ENCODE results near the gene USP2.

Gene USP2

DNA sequence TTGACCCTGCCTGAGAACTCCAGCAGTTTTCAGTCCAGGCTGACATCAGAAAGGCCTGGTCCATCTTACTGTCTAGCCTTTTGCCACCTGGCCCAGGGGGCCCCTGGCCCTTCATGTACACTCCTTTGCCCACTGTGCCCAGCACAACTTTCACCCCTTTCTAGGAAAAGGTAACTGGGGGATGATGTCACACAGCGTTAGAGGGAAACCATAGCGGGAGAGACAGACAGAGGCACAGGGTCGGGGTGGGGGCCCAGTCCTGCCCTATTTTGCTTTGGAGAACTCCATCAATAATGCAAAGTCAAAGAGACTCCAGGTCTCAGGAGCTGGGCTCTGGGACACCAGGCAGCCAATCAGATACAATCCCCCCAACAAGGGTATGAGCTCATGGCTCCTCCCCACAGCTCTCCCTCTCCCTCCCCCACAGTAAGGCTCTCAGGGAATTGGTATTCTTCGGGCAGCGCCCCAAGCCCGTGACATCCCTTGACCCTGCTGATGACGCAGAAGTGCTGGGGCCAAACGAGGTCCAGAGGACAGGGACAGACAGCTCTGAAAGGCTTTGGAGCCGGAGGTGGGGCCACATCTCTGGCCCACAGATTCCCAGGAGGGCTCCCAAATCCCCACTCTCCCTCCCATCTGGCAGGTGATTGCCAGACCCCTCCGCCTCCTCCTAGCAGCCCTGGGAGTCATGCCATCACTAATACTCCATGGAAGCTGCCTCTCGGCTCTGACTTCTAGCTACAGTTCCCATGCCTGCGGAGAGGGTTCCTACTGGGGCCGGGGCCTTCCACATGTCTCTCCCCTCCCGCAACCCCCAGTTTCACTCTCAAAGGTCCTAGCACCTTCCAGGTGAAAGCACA, 5.9 kb downstream of the USP2 start:
- peak; percentile 74 for DNase-seq

DNA sequence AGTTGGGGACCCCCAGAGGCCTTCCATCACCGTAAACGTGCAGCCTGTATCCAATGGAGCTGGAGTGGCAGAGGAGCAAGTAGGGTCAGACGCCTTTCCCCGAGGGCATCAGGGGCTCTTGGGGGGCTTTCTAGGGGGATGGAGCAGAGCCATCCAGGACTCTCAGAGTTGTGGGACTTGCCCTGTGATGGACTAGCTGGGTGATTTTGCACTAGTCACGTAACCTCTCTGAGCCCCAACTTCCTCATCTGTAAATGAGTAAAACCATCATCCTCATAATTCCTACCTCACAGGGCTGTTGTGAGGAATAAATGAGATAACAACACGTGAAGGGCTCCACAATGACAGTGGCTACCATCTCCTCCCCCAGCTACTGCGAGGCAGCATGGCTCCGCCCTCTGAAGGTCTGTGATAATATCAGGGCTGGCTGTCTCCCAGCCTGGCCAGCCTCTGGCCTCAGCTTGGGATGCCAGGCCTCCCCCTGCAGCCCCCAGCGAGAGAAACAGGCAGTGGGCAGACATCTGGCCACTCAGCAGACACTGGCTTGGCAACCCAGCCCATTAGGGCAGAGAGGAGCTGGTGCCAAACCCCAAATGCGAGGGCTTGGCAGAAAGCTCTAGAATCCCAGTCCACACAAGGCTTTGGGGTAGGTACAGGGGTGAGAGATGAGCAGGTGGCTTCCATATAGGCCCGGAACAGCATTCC, 6.7 kb downstream of the USP2 start:
- no peak for DNase-seq

DNA sequence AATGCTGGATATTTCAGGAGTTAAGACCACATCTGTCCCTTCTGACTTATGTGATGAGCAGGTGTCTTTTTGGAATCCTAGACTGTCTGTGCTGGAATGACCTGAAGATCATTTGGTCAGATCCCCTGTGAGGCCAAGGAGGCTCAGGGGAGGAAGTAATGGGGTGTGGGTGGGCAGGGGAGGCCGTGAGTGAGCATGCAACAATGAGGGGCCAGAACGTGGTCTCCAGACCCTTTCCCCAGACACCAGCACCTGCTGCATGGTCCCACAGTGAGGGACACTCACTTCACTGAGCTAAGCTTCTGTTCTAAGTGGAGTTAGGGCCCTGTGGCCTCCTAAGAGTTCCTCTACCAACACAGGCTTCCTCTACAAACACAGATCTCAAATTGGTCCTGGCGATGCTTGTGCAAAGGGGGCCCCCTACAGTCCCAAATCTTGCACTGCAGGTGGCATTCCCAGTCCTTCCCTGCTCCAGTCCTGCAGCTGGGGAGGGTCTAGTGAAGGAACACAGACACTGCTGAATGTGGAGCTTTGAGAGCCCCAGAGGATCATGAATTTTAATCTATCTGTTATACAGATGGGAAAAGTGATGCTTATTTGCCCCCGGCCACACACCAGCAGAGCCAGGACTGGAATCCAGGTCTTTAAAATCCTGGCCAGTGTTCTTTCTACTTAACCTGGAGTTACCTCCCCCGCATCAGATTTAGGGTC, 7.4 kb downstream of the USP2 start:
- DNase-seq = peak; percentile 88

DNA sequence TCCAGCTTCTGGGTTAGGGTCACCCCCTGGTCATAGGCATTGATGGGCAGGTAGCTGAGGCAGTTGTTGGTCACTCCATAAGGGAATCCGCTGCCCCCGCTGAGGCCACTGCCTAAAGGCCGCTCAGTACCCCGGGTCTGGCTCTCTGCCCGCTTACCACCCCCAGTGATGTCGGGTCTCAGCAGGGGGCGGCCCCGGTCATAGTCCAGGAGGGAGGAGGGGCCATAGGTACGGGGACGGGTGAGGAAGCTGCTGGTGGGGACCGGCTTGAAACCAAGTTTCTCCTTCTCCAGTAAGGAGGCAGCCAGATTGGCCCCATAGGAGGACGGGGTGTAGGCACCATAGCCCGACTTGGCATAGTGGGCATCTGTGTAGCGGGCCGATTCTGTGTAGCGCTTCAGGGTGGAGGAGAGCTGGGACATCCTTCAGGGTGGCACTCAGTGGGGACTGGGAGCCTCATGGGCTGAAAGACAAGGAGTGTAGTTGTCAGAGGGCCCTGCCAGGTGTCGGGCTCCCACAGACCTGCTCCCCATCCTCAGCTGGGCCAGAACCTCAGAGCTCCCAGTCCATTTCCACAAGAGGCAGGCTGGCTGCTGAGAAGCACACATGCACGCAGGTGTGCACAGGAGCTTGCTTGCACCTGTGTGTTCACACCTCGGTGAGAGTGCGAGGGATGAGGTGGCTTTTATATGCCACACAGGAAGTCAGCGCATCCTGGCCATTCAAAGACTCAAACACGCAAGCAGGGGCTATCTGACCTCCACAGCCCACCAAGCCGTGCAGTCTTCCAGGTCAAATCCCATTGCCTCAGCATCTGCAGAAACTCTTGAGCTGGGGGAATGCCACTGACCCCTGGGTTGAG, 8.2 kb downstream of the USP2 start:
- DNase-seq = no peak

DNA sequence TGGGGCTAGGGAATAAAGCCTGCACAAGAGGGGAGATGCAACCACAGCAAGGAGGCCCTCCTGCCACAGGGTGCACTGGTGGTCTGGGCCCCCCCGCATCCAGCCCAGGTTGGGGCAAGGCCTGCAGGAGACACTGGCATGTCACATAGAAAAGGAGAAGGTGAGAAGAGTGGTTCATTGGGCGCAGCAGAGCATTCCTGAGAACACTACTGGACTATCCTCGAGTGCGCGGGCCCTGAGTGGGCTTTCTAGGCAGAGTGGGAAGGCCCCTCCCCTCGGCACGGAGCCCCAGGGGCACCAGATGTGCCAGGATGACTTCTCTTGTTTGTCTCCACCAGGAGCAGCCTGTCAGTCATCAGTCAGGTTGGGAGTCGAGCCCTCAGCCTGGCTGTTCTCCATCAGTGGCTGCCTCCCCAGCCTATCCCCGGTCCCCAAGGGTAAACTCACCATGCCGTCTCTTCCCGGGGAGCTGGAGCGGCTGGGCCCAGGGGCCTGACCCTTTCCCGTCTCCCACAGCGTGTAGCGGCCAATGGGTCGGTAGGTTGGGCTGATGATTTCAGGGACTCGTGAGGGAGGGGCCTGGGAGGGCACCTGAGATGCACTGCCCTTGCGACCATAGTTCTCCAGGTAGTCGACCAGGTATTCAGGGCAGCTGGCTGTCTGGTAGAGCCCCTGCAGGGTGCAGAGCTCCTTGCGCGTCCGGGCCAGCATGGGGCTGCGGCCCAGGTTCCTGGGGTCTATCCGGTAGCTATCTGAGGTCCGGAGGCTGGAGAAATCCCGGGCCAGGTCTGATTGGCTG, 9.0 kb downstream of the USP2 start:
- DNase-seq = no peak

DNA sequence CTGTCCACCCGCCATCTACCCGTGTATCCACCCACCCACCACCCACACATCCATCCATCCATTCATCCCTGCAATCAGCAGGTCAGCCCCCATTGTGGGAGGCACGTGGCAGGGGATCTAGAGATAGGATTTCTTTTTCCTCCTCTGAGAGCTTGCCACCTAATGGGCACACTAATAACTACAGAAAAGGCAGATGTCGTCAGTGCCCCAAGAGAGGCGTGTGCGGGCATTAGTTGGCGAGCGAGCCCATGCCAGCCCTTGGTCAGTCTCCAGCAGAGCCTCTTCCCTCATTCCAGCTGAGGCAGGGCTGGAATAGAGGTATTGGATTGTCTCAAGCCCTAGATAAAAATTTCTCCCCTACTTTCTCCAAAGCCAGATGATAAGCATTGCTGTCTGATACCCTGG, 9.7 kb downstream of the USP2 start:
- no peak for DNase-seq

DNA sequence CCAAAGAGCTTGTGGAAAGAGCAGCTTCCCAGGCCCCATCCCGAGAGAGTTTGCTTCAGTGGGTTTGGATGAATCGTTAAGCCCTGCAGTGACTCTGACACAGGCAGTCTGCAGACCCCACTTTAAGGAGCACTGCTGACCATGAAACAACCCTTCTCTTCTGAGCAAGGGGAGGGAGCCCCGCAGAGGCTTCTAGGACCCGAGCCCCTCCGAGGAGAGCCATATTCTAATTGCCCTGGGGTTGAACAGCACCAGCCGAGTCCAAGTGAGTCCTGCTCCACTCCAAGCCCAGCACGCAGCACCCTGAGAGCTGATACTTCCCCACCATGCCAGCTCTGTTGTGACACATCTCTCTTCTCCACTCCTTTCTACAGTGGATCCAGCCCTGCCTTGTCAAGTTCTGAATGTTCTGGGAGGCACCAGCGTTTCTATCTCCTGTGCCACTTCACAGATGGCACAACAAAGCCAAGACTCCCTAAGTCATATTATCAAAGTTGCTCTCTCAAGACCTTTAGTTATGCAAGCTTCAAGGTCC, 10.4 kb downstream of the USP2 start:
- DNase-seq = no peak

DNA sequence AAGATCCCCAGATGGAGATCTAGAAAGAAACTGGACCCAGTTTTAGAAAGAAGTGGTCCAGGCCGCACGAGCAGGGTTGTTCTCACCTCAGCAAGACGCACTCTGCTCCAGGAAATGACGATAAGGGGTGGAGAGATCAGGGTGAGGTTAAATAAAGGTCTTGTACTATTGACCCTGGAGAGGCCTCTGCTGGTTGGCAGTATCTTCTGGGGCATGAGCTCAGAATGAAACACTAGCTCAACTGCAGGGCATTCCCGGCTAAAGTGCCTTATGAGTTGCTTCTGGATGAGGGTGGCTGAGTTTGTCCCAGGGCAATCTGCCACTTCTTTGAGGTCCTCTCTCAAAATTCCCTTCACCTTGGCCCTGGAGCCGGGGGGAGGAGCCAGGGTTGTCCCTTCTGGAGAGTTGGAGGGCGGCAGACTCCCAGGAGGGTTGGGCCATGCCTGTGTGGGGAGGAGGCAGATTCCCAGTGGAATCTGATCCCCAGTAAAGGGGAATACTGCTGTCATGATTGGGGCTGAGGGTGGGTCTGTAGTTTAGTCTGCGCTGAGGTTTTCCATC, 10.9 kb downstream of the USP2 start:
- DNase-seq = no peak

DNA sequence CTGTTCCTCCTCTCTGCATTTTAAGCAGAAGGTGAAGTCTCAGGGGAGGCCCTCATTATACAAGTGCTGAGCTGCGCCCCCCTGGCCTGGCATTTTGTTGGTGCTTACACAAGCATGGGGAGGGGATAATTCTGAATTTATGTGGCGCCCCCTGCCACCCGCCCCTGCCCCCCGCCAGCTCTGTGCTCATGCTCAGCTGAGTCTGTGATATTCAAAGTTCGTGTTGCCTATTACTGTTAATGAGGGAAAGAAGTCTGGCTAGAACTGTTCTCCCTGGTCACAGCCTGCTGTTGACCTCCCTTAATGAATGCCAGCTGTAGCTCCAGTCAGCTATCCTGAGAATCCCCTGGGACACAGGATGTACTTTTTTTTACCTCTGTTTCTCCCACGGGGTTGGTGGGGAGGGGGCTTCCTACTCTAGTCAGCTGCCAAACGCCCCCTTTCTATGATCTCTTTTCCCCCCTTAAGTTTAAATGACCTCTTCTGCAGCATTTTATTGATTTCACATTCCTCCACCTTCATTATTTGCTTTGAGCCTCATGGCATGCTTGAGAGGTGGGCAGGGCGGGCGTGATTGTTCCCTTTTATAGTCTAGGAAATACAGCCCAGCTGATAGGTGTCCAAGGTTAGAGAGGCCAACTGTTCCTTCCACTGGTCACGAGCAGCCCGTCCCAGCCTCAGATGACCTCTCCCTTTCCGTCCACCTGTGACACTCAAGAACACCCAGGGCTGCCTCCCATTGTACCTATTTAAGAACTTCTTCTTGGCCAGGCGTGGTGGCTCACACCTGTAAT, 12.2 kb downstream of the USP2 start:
- no peak for DNase-seq

DNA sequence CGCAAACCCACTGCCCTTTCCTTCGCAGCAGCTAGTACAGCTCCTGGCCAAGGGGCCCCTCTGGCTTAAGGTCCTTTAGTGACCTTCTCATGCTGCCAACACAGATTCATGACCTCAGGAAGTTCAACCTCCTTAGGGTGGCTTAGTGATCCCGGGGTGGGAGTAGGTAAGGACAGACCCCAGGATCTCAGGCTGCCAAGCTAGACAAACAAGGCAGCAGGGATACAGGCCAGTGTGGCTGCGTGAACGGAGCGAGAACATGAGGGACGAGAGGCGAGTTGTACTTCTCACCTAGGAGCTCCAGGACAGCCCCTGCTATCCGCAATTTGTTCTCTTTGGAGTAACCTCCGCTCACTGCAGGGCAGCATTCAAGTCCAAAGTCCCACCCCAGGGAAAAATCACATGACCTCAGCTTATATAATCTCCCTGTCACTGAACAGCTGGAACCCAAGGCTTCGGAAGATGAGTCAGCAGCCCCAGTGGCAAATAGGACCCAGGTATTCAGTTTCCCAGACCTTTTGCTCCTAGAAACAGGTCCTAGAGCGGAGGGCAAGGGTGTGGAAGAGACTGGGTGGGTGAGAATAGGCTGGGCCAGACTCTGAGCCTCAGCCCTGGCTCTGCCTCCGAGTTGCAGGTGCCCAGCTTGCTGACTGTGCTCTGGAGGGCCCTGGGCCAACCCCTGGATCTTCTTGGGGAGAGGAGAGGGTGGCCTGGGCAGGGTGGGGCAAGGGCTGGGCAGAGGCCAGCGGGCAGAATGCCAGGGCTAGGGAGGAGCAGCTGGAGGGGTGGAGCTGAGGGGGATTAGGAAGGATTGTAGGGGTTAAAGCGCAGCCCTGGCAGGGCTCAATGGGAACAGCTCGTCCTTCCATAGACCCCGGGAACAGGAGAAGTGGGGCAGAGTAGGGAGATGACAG, 13.1 kb downstream of the USP2 start:
- DNase-seq = peak; percentile 81

DNA sequence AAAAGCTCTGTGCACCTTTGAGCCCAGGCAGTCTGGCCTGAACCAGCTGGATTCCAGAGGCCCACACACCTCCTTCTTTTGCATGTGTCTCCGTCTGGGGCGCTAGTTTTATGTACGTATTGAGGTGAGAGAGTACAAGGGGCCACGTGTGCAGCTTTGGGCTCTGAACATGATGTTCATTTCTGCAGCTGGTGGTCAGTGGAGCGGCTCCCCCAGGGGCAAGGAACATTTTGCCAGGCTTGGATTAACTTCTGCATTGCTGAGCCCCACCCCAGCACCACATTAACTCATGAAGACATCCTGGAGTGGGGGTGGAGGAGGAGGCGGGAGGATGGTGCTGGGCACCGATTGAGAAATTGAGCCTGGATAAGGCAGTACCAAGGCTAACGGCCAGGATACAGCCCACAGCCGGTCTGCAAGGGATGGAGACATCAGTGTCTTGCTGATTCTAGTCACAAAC, 13.8 kb downstream of the USP2 start:
- no peak for DNase-seq

DNA sequence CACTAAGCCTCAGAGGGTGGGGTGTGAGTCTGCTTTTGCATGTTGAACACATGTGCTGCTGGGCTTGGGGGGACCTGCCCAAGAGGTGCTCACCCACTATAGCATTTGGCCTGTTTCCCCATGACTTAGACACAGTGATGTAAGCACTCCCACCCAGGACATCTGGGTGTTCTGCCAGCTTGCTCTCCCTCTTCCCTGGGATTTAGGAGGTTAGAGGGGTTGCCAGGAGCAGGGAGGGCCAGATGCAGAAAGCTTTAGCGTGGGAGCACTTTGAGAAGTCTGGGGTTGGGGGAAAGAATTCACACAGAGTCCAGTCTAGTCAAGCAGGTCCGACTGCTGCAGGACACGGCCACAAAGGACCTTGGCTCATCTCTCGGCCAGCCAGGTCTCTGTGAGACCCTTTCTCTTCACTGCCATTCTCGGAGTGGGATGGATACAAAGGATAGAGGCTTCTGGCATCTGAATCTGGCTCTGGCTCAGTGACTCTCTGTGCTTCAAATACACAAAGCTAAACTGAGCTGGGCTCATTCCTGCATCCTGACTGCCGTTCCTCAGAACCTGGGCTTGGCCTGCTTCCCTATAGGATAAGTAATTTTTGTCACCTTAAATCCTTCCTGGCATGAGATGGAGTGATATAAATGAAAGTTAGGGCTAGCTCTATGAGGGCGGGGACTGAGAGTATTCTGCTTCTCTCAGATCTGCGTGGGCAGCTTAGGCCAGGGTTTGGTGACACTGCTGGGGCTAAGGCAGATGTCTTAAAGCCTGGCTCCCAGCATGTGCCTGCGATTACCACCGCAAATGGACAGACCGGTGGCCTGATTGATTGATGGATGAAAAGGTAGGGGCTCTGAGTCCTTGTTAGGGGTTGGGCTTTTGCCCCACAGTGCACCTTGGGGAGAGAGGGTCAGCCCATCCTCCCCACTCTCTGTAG, 14.5 kb downstream of the USP2 start:
- DNase-seq = no peak

DNA sequence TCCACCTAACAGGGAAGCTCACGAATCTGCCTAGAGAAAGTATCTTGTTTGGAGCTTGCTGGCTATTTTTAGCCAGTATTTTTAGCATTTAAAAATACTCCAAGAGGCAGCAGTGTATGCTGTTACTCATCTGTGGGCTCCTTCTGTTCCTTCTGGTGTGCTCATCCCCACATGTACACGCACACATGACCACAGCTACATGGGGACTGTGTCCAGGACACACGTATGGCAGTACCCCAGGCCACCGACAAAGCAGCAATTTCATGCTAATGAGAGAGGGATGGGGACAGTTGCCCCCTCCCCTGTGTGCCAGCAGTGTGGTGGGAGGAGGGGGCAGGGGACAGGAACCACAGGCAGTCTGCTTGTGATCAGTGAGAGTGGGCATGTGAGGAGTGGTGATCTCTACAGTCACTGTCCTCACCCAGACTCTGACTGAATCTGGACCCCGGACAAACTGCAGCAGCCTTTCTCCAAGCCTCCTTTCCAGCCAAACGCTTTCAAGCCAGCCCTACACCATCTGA, 16.4 kb downstream of the USP2 start:
- no peak for DNase-seq

DNA sequence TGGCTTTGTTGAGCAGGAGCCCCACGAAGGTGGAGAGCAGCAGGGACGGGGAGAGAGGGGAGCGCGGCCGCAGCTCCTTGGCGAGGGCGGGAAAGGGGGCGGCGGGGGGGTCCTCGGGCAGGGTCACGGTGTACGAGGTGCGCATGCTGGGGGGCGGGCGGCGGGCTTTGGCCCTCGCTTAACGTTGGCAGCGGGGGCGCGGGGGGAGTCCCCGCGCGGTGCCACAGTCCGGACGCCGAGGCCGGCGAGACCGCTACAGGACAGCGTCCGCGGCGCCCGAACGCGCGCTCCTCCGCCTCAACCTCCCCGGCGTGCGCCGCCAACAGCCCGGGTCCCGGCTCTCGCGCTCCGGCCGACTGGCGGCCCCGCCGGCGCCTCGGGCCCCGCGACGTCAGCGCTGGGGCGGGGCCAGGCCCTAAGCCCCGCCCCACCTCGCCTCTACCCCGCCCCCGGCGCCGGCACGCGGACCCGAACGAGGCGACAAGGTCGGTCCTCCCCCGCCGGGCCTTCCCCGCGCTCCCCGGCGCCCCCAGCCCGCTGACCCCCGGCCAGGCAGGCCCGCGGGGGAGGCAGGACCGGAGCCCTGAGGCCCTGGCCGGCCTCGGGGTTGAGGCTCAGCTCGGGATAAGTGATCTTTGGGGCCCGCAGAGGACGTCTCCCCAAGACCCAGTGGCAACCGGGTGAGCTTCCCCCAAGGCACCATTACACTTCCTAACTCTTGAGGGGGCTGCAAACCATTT, 17.5 kb downstream of the USP2 start:
- no peak for DNase-seq

DNA sequence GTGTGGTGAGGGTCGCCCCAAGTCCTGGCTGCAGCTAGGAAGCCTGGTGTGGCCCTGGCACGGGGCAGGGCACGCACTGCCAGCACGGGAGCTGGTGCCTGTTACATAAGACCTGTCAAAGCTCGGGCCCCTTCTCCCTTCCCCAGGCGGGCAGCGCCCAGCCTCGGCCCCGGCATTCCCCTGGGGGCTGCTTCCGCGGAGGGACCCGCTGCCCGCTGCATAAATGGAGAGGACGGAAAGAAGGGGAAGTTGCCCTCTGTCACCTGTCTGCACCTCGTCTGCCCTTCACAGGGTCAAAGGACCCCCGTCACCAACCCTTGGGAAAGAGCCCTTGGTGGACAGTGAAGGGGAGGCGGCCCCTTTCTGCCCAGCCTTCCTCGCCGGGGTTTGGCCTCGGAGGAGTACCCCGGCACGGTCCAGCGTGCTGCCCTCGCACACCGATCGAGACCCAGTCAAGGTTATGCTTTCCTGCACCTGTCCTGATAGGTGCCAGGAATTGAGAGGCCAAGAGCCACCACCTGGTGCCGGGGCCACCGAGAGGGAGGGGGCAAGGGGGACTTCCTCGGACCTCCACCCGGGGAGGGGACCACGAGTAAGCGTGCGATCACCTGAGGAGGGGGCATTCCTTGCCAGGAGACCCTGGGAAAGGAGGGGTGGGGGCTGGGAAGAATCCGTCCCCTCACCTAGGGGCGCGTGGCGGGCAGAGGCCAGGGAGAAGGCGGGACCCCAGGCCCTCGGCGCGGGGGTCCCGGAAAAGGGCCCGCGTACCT, 18.2 kb downstream of the USP2 start:
- peak; percentile 40 for DNase-seq

DNA sequence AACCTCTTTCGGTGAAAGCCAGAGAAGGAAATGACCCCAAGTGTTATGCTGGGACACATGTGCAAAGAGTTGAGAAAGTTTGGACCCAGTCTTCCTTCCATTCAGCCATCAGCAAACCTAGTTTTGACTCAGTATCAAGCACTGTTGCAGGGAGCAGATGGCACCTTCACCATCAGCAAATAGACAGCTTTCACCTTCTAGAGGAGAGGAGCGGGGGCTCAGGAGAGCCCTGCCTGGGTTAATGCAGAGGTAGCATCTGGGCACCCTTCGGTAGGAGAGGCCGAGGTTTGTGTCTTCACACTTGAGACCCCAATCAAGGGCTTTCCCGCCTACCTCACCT, 18.8 kb downstream of the USP2 start:
- peak; percentile 33 for DNase-seq

Data from right forelimb (tissue), 1 donor.